Mesendoderm (in vitro differentiated cells): ENCODE measurements around the gene CPLX1.
"Not testable (repeated sequence)": the region's sequence is repeated elsewhere in the genome, so short reads cannot be mapped to it uniquely, and the experiment has no call there.

Experiments used
- DNase-seq: peaks from one replicate; pipeline ENCODE4 v3.0.0; 2013
- H2AK5ac ChIP-seq: 2 replicates; pipeline ENCODE4 v1.6.1; 2013; ENCODE audit warnings: low read length, inconsistent platforms
- H2BK120ac ChIP-seq: 2 replicates; pipeline ENCODE4 v1.6.1; 2013; ENCODE audit warnings: low read depth, mild to moderate bottlenecking, low read length, moderate library complexity, mixed read lengths
- H2BK15ac ChIP-seq: replicated peaks from 2 replicates; pipeline ENCODE4 v1.6.1; 2013; ENCODE audit warnings: low read depth, mild to moderate bottlenecking, moderate library complexity
- H2BK5ac ChIP-seq: 2 replicates; pipeline ENCODE4 v1.6.1; 2013; ENCODE audit warnings: low read length, inconsistent platforms
- H3K18ac ChIP-seq: 2 replicates; pipeline ENCODE4 v1.6.1; 2013; ENCODE audit warnings: mild to moderate bottlenecking, low read length, mixed read lengths
- H3K23ac ChIP-seq: one replicate; pipeline ENCODE4 v1.6.1; 2013; ENCODE audit warnings: low read length
- H3K27ac ChIP-seq: 2 replicates; pipeline ENCODE4 v1.5.1; 2013; ENCODE audit warnings: low read depth, mild to moderate bottlenecking, inconsistent platforms, low read length, moderate library complexity
- H3K27me3 ChIP-seq: 2 replicates; pipeline ENCODE4 v1.6.1; 2013; ENCODE audit warnings: low read length, control low read depth, mild to moderate bottlenecking, inconsistent platforms; ENCODE audit not compliant: insufficient read depth, poor library complexity
- H3K36me3 ChIP-seq: 2 replicates; pipeline ENCODE4 v1.6.1; 2013; ENCODE audit warnings: low read length, inconsistent platforms; ENCODE audit not compliant: control insufficient read depth, insufficient read depth
- H3K4ac ChIP-seq: one replicate; pipeline ENCODE4 v1.6.1; 2013; ENCODE audit warnings: low read depth, mild to moderate bottlenecking, low read length, moderate library complexity
- H3K4me1 ChIP-seq: 2 replicates; pipeline ENCODE4 v1.6.1; 2013; ENCODE audit warnings: low read depth, low read length, inconsistent platforms; ENCODE audit not compliant: control insufficient read depth
- H3K4me2 ChIP-seq: 2 replicates; pipeline ENCODE4 v1.6.1; 2013; ENCODE audit warnings: low read length
- H3K4me3 ChIP-seq: 2 replicates; pipeline ENCODE4 v1.5.1; 2013; ENCODE audit warnings: mild to moderate bottlenecking, low read length
- H3K56ac ChIP-seq: one replicate; pipeline ENCODE4 v1.6.1; 2013; ENCODE audit warnings: low read length
- H3K79me1 ChIP-seq: 2 replicates; pipeline ENCODE4 v1.6.1; 2013; ENCODE audit warnings: low read length, inconsistent platforms
- H3K79me2 ChIP-seq: 2 replicates; pipeline ENCODE4 v1.6.1; 2013; ENCODE audit warnings: mild to moderate bottlenecking, low read length; ENCODE audit not compliant: control insufficient read depth, insufficient read depth
- H3K9ac ChIP-seq: 2 replicates; pipeline ENCODE4 v1.6.1; 2013; ENCODE audit warnings: low read length, inconsistent platforms
- H4K5ac ChIP-seq: one replicate; pipeline ENCODE4 v1.6.1; 2013; ENCODE audit warnings: low read length
- H4K8ac ChIP-seq: one replicate; pipeline ENCODE4 v1.6.1; 2013; ENCODE audit warnings: low read depth, mild to moderate bottlenecking, control low read depth, low read length, moderate library complexity
- WGBS: extraction: QIAGEN DNeasy Blood & Tissue Kit; methylation state at CpG from one replicate; pipeline ENCODE4 v1.1.7; 2013; ENCODE audit warnings: low lambda C conversion rate, missing lambda C conversion rate; ENCODE audit not compliant: insufficient coverage; ENCODE audit errors: extremely low coverage; 5-methylcytosine and 5-hydroxymethylcytosine counted together

CPLX1 gene

DNA sequence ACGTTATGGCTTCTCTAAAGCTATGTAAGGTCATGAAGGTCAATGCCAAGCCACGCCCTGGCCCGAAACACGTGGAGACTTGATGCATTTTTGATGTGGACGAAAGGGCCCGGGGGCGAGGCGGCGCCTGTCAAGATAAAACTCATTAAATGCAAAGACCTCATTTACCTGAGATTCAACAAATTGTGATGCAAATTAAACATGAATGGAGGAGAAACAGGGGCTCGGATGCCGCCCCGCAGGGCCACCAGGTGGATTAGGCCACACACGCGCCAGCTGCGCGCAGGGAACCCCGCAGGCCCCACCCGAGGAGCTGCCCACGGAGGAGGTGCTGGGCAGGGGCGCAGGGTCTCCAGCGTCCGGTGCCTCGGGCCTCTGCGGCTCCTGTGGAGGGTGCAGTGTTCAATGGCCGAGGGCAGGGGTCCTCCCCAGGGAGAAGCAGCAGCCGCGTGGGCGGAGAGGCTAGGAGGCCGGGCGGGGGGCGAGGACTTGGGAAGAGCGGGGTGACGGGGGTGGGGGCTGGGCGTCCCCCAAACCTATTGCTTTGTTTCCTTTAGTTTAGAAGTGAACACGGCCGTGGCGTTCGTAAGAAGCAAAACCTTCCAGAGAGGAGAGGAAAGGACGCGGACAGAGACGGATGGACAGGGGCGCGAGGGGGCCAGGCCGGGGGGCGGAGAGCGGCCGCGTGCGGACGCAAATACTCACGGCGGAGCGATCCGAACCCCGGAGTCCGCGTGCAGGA is 40.4 kb downstream of the CPLX1 start:
- Histone ChIP-seq H3K79me1 (peaks cover under 1% of the 10 kb centered on the region), H3K18ac (no peak overlapping the region), H3K4me3 (no peak overlapping the region), H2BK15ac (no peak overlapping the region), H3K27ac (no peak overlapping the region), H4K8ac (no peak overlapping the region), H3K36me3 (no peaks in the 10 kb centered on the region), H2AK5ac (no peak overlapping the region), H3K27me3 (peaks cover 25% of the 10 kb centered on the region), H2BK5ac (no peak overlapping the region), H3K4me1 (peaks cover 2% of the 10 kb centered on the region), H3K79me2 (peaks cover 10% of the 10 kb centered on the region), H4K5ac (no peak overlapping the region), H3K23ac (no peak overlapping the region), H2BK120ac (no peak overlapping the region), H3K4ac (no peak overlapping the region), H3K9ac (no peak overlapping the region), H3K56ac (no peak overlapping the region), H3K4me2 (no peak overlapping the region)
- no peak for DNase-seq
- no CpG with 5 or more reads among the region's 57 CpGs for WGBS

- WGBS, result no CpG with 5 or more reads among the region's 57 CpGs
- no peak overlapping the region for H3K4ac ChIP-seq
- no peak overlapping the region for H3K18ac ChIP-seq
- no peak overlapping the region for H2BK120ac ChIP-seq
- H3K36me3 ChIP-seq, result no peaks in the 10 kb centered on the region
- no peak overlapping the region for H2AK5ac ChIP-seq
- H3K4me3 ChIP-seq, result no peak overlapping the region
- H3K27ac ChIP-seq, result no peak overlapping the region
- no peak overlapping the region for H2BK5ac ChIP-seq
- H4K5ac ChIP-seq, result no peak overlapping the region
- peaks cover 2% of the 10 kb centered on the region for H3K4me1 ChIP-seq
- no peak for DNase-seq
- H3K79me2 ChIP-seq, result peaks cover 17% of the 10 kb centered on the region
- H3K9ac ChIP-seq, result no peak overlapping the region
- H3K23ac ChIP-seq, result no peak overlapping the region
- H3K79me1 ChIP-seq, result peaks cover 8% of the 10 kb centered on the region
- no peak overlapping the region for H4K8ac ChIP-seq
- H3K56ac ChIP-seq, result no peak overlapping the region
- H2BK15ac ChIP-seq, result no peak overlapping the region
- H3K4me2 ChIP-seq, result no peak overlapping the region
- H3K27me3 ChIP-seq, result peaks cover 25% of the 10 kb centered on the region
These were observed 41.3 kb downstream of the CPLX1 start for GRCh38 chr4:784401-785331.

DNA sequence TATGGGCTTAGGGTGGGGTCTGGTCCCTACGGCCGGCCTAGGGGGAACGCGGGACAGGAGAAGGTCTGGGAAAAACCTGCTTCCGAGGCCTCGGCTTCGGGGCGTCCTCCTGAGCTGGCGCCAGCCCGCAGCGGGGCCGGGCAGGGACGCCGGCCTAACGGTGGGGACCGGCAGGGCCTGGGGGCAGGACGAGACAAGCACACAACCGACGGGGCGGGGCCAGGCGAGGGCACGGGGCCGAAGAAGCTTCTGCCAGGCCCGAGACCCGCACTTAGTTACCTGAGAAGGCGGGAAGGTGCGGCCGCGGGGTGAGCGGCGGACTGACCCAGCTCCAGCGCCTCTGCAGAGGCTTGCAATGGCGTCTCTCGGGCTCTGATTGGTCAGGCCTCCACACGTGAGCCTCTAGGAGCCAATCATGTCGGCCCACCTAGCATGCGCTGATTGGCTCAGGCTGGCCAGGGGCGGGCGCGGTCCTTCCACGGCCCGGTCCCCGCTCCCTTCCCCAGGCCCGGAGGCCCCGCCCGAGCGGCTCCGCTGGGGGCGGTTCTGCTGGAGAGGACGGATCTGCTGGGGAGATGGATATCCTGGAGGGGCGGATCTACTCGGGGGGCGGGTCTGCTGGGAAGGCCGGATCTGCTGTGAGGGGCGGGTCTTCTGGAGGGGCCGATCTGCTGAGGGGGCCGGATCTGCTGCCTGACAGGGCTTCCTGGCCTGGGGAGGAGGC is 44.3 kb downstream of the CPLX1 start:
- peak; percentile 100 for DNase-seq

GRCh38 chr4:780716-781492 is 45.0 kb downstream of the CPLX1 start:
- Histone ChIP-seq H3K23ac (peak overlapping the region; percentile 92), H3K56ac (peak overlapping the region; percentile 98), H2BK5ac (peak overlapping the region; percentile 76), H2AK5ac (peak overlapping the region; percentile 22), H4K8ac (no peak overlapping the region), H3K9ac (peak overlapping the region; percentile 97), H3K4me1 (peaks cover 2% of the 10 kb centered on the region), H3K79me1 (peaks cover 20% of the 10 kb centered on the region), H3K36me3 (peaks cover 4% of the 10 kb centered on the region), H3K27me3 (peaks cover 20% of the 10 kb centered on the region), H3K27ac (peak overlapping the region; percentile 88), H3K4me2 (peak overlapping the region; percentile 22), H3K79me2 (peaks cover 28% of the 10 kb centered on the region), H2BK120ac (peak overlapping the region; percentile 70), H3K18ac (peak overlapping the region; percentile 89), H3K4me3 (peak overlapping the region; percentile 88), H2BK15ac (no peak overlapping the region), H4K5ac (no peak overlapping the region), H3K4ac (peak overlapping the region; percentile 86)
- WGBS, result no CpG with 5 or more reads among the region's 38 CpGs
- no peak for DNase-seq

More for the DNA sequence above, 44.3 kb downstream of the CPLX1 start:
- Histone ChIP-seq H4K8ac (no peak overlapping the region), H3K27me3 (peaks cover 23% of the 10 kb centered on the region), H3K4me2 (peak overlapping the region; percentile 72), H2AK5ac (peak overlapping the region; percentile 22), H3K27ac (peak overlapping the region; percentile 88), H2BK15ac (no peak overlapping the region), H3K79me2 (peaks cover 26% of the 10 kb centered on the region), H3K36me3 (peaks cover 4% of the 10 kb centered on the region), H3K18ac (peak overlapping the region; percentile 89), H3K23ac (peak overlapping the region; percentile 92), H3K56ac (peak overlapping the region; percentile 98), H3K4me1 (peaks cover 2% of the 10 kb centered on the region), H3K4ac (peak overlapping the region; percentile 86), H3K9ac (peak overlapping the region; percentile 97), H3K4me3 (peak overlapping the region; percentile 88), H2BK120ac (peak overlapping the region; percentile 70), H2BK5ac (peak overlapping the region; percentile 76), H4K5ac (no peak overlapping the region), H3K79me1 (peaks cover 19% of the 10 kb centered on the region)
- no CpG with 5 or more reads among the region's 57 CpGs for WGBS

DNA sequence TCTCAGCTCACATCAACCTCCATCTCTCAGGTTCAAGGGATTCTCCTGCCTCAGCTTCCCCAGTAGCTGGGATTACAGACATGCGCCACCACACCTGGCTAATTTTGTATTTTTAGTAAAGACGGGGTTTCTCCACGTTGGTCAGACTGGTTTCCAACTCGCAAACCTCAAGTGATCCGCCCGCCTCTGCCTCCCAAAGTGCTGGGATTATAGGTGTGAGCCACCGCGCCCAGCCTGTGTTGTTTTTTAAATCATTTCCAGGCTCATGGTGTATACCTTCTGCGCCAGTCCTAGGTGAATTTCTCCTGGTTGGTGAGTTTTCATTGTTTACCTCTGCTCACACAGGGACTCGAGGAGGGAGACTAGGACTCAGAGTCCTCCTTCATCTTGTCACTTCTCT is 45.7 kb downstream of the CPLX1 start:
- H4K8ac ChIP-seq, H3K27ac ChIP-seq, H3K18ac ChIP-seq, H3K36me3 ChIP-seq, H3K4me1 ChIP-seq, H2BK120ac ChIP-seq, H2AK5ac ChIP-seq, H4K5ac ChIP-seq, H3K4ac ChIP-seq, H2BK5ac ChIP-seq, H2BK15ac ChIP-seq, DNase-seq, H3K23ac ChIP-seq: not testable (repeated sequence)
- Histone ChIP-seq H3K9ac (peak overlapping the region; percentile 97), H3K79me1 (peaks cover 20% of the 10 kb centered on the region), H3K4me3 (peak overlapping the region; percentile 88), H3K27me3 (peaks cover 15% of the 10 kb centered on the region), H3K4me2 (peak overlapping the region; percentile 22), H3K79me2 (peaks cover 28% of the 10 kb centered on the region), H3K56ac (peak overlapping the region; percentile 98)
- no CpG with 5 or more reads among the region's 10 CpGs for WGBS
